NCI-H446 treated with DMSO at 0.1 percent for 48 hours (cell line): Measurements from ENCODE around the gene FAM120B.
"Not testable (repeated sequence)": the region's sequence is repeated elsewhere in the genome, so short reads cannot be mapped to it uniquely, and the experiment has no call there.

Experiments
- DNase-seq: peaks from one replicate; lab custom pipeline; 2025; lab: John Stamatoyannopoulos, UW

Gene FAM120B

DNA sequence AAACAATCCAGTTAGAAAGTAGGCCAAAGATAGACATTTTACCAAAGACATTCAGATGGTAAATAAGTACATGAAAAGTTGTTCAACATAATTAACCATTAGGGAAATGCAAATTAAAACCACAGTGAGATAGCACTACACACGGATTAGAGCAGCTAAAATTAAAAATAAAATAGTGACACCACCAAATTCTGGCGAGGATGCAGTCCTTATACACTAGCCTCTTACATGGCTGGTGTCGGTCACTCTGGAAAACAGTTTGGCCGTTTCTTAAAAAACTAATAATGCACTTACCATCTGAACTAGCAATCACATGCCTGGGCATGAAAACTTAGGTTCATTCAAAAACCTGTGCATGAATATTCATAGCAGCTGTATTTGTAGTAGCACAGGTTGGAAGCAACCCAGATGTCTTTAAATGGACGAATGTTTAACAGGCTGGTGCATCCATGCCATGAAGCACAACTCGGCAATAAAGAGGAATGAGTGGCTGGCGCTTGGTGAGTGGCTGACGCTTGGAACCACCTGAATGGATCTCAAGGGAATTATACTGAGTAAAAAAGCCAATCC lies 77.0 kb downstream of the FAM120B start:
- DNase-seq, result no peak

DNA sequence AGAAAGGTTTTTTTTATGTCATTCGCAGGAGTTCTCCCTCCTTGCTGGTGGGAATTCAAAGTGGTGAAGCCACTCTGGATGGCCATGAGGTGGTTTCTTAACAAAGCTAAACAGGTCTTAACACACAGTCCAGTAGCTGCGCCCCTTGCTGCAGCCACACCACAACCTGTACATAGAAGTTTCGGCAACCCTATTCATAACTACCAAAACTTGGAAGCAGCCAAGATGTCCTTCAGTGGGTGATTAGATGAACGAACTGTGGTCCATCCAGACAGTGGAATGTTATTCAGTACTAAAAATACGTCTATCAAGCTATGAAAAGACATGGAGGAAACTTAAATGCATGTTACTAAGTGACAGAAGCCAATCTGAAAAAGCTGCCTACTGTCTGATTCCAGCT lies 78.9 kb downstream of the FAM120B start:
- DNase-seq, result no peak

DNA sequence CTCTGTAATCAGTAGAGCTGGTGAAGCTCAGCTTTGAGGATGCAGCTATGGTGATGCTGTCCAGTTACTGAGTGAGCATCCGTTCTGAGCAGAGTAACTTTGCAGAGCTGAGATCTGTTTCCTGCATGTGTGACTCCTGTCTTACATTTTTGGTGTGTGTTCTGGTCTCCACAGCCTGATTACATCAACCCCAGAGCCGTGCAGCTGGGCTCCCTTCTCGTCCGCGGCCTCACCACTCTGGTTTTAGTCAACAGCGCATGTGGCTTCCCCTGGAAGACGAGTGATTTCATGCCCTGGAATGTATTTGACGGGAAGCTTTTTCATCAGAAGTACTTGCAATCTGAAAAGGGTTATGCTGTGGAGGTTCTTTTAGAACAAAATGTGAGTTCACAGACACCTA lies 81.6 kb downstream of the FAM120B start:
- no peak for DNase-seq

DNA sequence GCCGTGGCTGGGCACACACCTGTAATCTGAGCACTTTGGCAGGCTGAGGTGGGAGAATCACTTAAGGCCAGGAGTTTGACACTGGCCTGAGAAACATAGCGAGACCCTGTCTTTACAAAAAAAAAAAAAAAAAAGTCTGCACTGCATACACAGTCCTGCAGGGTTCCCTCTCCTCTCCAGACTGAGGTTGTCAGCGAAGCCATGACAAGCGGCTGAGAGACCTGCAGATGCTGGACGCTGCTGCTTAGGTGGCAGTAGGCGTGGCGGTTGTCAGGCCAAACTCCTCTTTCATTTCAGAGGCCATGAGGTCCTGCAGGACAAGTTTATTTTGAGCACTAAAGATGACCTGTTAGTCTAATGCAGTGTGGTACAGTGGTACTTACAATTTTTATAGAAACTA lies 86.5 kb downstream of the FAM120B start:
- DNase-seq, result no peak

DNA sequence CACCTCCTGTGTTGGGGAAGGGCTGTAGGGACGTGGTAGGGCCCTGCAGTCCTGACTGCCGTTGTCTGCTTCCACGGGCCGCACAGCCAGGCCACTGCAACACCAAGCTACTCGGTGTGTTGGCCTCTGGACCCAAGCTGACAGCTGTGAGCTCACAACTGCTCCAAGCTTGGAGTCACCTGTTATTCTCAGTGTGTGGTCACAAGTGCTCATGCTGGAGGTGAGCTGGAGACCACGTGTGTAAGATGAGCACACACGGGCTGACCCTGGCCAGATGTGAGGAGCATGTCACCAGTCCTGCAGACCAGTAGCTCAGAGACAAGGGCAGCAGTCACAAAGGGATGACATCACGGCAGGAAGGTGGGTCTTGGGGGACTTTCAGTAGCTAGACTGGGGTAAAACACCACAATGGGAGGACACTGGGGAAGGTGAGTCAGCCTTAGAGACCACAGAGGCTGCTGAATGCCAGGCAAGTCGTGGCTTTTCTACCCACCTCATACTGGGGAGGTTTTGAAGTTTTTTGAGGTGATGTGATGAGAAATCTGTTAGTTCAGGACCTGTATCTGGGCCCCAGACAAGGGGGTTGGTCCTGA lies 87.3 kb downstream of the FAM120B start:
- DNase-seq, result no peak

DNA sequence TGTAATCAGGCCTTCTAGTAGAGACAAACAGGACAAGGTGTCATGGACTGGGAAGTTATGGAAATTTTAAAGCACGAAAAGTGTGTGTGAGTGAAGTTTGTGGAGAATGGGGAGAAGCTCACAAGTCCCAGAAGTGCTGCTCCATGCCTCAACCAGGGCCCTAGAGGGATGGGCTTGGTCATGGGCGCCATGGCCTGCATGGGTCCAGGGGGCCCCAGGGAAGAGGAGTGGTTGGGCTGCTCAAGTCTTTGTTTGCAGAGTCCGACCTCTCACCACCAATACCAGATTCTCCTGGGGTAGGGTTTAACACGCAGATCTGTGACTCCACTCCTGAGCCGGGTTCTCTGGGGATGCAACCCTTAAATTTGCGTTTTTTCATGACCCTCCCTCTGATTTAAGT lies 88.4 kb downstream of the FAM120B start:
- DNase-seq, result no peak

DNA sequence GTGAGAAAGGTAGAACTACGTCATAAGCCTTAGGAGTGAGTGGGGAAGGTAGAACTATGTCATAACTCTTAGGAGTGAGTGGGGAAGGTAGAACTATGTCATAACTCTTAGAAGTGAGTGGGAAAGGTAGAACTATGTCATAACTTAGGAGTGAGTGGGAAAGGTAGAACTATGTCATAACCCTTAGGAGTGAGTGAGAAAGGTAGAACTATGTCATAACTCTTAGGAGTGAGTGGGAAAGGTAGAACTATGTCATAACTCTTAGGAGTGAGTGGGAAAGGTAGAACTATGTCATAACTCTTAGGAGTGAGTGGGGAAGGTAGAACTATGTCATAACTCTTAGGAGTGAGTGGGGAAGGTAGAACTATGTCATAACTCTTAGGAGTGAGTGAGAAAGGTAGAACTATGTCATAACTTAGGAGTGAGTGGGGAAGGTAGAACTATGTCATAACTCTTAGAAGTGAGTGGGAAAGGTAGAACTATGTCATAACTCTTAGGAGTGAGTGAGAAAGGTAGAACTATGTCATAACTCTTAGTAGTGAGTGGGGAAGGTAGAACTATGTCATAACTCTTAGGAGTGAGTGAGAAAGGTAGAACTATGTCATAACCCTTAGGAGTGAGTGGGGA lies 92.3 kb downstream of the FAM120B start:
- DNase-seq, result not testable (repeated sequence)

DNA sequence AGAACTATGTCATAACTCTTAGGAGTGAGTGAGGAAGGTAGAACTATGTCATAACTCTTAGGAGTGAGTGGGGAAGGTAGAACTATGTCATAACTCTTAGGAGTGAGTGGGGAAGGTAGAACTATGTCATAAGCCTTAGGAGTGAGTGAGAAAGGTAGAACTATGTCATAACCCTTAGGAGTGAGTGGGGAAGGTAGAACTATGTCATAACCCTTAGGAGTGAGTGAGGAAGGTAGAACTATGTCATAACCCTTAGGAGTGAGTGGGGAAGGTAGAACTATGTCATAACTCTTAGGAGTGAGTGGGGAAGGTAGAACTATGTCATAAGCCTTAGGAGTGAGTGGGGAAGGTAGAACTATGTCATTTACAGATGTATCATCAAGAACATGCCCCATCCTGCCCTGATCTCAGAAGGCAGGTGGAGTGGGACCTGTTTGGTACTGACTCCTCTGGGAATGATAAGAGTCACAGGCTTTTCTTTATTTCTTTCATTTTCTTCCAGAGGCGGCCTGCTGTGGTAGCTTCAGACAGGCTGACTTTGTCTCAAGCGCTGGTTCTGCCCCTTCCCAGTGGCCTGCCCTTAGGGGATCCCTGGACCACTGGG lies 93.5 kb downstream of the FAM120B start:
- not testable (repeated sequence) for DNase-seq

DNA sequence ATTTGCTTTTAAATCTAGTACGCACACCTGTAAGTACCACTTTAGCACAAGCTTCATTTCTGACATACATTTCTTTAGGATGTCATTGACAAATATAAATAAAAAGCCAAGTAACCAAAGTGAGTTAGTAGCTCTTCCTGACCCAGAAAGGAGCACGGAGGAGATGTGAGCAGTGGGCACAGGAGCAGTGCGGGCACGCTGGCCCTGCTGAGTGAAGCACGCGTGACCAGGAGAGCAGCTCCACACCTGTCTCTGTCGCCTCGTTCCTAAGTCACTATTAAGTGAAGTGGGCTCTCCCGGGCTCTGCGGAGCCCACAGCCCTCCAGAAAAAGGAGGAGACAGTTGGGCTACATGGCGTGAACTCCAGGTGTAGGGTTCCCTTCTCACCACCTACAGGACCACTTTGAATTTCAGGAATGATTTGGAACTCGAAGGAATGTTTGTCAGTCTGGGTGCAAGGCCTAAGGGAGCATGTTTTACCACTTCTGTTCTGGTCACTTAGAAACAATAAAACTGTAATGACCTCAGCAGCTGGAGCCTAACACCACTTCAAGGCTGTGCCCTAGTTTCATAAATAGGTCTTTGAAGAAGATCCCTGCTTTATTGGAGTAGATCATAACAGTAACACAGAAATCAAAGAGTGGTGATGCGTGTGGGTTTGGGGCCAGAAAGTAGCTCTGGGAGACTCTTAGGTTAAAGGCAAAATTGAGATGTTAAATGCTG lies 95.9 kb downstream of the FAM120B start:
- no peak for DNase-seq

DNA sequence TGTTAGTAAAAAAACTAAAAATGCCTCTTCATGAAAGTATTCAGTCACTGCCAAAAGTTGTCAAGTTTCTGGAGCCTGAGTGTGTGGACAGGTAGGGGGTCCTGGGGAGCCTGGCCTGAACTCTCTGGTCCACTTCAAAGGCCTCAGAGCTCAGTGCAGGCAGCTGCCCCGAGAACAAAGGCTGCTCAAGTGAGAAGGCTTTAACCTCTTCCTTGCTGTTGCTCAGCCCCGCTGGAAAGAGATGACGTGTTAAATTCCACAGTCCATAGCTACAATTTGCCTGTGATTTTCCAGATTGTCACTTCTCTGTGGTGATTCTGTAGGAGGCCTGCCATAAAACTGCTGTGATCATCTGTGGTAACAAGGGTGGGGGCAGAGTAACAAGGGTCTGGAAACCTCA lies 96.9 kb downstream of the FAM120B start:
- no peak for DNase-seq

DNA sequence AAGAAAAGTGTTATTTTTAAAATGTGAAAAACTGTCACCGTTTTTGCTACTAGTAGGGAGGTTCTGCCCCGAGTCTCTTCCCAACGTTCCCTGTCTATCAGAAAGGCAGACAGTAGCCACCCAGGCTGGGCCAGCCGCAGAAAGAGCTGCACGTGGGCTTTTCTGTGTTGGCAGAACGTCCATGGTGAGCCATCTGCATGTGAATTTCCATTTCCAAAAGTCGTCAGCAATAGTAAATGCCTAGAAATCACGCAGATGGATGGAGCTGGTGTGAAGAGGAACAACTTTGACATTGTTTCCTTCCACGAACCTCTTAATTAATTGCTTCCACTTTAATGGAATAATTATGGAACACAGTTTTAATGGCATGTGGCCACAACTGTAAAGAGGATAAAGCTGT lies 97.5 kb downstream of the FAM120B start:
- DNase-seq, result no peak

DNA sequence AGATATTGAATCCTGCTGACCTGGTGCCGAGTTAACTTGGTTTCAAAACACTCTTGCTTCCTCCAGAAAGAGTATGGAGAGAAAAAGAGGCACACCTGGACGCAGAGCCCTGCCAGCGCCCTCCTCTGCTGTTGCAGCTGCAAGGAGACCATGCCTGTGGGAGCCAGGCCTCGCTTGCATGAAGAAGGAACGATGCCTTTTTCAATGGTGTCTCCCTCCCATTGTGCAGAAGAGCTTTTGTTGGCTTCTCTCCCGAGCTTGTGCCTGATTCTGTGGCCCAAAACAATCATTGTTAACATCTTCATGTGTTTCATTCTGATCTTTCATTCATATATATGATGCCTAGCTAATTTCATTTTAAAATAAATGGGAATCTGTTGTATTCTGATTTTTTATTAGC lies 98.1 kb downstream of the FAM120B start:
- DNase-seq, result no peak

DNA sequence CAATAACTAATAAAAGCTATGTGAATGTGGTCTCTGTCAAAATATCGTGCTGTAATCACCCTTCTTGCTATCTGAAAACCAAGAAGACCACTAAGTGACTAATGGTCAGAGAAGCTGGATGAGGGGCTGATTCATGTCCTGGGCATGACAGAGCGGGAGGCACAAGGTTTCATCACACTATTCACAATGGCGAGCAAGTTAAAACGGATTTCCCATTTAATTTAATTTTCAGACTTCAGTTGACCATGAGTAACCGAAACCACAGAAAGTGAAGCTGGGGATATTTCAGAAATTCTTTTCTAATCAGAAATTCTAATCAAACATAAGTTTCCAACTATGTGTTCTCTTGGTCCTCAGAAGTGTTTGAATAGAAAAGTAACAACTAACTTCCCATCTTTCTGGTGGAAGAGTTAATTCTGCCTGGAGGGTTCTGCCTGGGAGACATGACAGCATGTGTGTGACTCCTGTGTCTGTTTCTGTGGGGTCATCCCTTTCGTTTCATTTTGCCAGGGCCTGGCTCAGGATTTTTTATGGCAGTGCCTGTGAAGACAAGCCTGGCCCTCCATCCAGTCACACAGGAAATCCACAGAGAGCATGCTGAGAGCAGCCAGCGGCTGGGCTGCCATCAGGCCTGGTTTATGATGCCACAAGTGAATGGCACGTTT lies 98.9 kb downstream of the FAM120B start:
- DNase-seq, result no peak

DNA sequence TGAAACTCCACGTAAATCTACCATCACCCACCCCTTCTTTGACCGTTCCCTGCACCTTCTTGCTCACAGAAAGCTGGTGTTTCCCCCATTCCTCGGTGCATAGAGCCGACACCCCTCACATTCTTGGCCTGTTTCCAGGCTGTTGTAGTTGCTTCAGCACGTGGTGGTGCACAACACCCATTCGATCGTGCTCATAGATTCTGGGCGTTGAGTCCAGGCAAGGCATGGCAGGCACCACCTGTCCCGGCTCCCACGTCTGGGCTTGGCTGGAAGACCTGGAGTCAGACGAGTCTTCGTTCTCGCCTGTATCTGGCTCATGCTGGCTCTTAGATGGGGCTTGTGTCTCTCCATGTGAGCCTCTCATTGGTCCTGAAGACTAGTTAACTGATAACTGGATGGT lies 100.6 kb downstream of the FAM120B start:
- no peak for DNase-seq

DNA sequence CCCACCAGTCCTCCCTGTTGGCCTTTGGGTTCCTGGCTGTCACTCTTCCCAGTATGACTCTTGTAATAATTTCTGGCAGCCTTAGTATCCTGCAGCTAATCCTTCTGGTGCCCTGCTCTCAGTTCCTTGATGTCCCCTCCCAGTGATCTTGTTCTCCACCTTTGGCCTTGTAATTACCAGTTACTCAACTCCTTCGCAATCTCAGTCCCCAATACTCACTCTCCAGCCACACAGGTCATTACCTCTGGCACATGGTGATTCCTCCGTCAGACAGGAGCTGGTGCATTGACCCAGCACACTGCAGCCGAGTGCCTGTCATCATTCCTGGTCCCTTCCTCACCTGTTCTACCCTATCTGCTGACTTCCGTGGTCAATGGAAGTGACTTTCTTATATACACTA lies 101.4 kb downstream of the FAM120B start:
- no peak for DNase-seq

DNA sequence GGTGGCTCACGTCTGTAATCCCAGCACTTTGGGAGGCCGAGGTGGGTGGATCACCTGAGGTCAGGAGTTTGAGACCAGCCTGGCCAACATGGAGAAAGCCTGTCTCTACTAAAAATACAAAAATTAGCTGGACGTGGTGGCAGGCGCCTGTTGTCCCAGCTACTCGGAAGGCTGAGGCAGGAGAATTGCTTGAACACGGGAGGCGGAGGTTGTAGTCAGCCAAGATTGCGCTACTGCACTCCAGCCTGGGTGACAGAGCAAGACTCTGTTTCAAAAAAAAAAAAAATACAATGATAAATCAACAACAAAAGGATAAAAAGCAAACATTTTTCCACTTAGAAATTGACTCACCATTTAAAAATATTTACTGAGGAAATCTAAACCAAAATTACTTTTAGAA lies 103.2 kb downstream of the FAM120B start:
- not testable (repeated sequence) for DNase-seq

DNA sequence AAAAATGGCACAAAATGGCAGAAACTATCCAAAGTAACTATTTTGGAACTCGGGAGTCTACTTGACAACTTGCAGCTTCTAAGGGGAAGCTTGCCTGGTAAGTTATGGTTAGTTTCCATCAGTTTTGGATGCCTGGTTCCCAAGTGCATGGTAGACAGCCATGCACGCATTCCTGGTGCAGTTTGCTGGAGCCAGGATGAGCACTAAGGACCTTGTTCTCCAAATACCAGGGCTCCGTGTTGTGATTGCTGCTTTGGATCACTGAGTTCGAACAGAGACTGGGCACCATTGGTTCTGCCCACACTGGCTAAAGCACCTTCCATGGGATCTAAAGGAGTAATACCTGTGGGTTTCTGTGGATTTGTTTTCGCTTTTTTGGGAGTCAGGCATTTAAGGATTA lies 103.7 kb downstream of the FAM120B start:
- DNase-seq, result no peak

DNA sequence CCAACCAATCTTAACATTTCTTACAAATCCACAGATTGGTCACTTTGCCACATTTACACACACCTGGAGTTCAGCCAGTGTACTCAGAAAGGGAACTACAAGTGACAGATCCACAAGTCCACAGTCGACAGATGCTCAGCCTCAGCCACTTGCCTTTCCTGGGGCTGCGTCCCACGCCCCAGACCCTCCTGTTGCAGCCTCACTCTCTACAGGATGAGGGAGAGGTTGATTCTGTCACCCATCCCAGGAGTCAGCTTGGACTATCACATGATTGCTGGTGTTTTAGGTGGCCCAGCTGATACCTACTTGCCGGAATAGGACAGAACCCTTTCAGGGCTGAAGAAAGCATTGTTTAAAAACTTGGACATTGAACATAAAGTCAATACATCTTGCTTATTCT lies 108.8 kb downstream of the FAM120B start:
- DNase-seq, result no peak

DNA sequence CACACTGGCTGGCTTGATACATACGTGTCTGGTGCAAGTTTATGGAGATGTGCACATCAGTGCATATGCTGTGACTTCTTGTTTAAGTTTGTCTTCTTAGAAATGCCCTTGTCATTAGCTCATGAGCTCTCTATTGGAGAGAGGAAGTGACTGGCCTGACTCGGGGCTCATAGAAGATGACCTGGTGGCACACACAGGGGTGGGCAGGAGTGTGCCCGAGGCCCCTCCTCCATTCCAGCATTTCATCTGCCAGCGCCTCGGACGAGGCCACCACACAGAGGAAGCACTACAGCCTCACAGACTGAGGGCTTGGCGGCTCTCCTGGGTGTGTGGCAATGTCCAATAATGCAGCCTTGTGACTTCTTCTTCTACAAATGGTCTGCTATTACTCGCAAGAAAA lies 109.7 kb downstream of the FAM120B start:
- no peak for DNase-seq

DNA sequence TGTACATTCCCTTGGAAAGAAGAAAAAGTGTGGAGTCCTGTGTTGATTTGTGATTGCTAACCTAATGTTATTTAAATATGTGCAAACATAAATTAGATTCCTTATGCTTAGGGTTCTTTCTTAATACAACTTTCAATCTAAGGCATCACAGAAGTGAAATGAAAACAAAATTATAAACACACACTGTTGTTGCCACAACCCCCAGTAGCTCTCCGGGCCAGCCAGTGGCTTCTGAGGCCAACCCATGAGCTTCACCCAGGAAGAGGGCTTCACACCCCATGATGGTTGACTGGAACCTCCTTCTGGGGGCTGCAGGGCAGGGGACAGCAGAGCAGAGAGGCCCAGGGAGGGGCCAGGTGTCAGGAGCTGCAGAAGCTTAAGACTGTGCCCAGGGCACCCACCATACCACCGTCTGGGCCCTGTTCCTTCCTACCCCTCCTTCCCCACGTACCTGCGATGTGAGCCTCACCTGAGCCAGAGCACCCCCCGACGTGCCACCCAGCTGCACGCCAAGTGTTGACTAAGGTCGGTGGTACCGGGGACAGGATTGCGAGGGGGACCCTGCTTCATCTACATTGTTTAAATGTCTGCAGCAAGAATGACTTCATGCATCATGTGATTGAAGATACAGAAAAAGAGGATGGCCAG lies 110.5 kb downstream of the FAM120B start:
- no peak for DNase-seq

DNA sequence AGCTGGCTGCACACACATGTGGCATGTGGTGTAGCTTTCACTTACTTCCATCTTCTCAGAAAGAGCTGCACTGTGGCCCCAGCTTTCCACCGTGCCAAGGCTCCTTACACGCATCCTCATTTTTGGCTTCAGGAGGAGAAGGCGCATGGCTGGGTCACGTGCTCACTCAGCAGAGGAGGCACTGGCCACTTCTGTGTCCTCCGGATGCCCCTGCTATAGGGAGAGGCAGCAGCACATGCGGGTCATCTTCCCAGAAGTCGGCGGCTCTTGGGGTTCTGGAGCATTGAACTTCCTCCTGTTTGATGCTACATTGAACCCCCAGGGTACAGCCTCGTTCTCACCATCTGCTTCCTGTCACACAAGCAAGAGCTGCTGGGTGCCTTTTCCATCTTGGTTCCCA lies 111.3 kb downstream of the FAM120B start:
- DNase-seq, result no peak

DNA sequence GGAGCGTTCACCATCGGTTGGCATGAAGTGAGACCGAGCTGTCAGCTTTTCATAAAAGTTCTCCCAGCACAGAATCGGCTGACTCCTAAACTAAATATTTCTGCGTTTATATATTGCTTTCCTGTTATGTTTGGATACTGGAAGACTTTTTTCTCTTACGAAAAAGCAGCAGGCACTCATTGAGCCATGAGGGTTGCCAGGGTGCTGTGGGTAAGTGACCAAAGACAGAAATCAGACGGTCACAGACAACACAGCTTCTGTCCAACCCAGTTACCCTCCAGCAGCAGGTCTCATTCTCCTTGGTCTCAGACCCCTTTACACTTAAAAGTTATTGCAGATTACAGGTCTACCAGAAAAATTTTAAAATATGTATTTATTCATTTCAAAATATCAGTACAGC lies 113.7 kb downstream of the FAM120B start:
- no peak for DNase-seq
